ENCODE results near the gene TMEM86A.

Gene TMEM86A

DNA sequence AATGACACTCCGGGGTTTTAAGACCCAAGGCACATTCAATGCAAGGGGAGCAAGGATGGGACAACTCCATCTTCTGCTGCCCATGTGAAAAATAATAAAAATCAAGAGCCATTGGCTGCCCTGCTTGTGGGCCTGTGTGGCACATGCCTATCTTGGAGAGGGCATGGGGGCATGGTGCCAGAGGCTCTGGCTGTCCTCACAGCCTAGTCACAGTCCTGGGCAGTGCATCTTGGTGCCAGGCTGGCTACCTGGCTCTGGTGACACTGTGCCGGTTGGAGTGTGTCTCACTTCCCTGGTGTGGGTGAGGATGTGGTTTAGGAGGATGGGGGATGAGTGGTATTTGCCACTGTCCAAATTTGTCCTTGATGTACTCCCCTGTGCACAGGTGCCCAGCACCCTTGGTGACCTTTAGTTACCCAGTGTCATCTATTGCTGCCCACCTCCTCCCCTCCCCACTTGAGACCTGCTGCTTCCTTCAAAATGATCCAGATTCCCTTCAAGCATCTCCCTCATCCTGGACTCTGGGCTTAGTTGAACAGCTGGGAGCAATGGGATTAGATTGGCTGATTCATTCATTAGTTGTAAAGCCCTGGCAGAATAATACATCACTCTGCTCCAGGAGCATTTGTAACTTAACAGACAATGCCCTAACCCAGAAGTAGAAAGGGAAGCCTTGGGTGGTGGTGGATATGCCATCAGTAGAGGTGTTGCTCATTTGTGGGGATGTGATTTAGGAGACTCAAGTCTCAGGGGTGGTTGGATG lies 4.6 kb downstream of the TMEM86A start:
- H3K9ac ChIP-seq: no peak overlapping the region
- no peak overlapping the region for H2AFZ ChIP-seq (ENCODE audit: low read depth)
- no peaks in the 10 kb centered on the region for H3K27me3 ChIP-seq (ENCODE audit: insufficient read depth, low read depth)
- H3K4me3 ChIP-seq (IDR thresholded peaks at IDR 0.05; ENCODE audit: insufficient read depth, low read depth, low read length): no peak overlapping the region
- no peak overlapping the region for H3K27ac ChIP-seq
- H3K79me2 ChIP-seq (ENCODE audit: insufficient read depth, low read depth): no peaks in the 10 kb centered on the region
- no peak overlapping the region for H3K4me2 ChIP-seq
- H3K36me3 ChIP-seq (ENCODE audit: insufficient read depth): no peaks in the 10 kb centered on the region
- no peaks in the 10 kb centered on the region for H4K20me1 ChIP-seq (ENCODE audit: insufficient read depth)
- peaks cover 18% of the 10 kb centered on the region for H3K4me1 ChIP-seq (ENCODE audit: low read depth, poor library complexity, severe bottlenecking)
- TF ChIP-seq, protein P1, sequence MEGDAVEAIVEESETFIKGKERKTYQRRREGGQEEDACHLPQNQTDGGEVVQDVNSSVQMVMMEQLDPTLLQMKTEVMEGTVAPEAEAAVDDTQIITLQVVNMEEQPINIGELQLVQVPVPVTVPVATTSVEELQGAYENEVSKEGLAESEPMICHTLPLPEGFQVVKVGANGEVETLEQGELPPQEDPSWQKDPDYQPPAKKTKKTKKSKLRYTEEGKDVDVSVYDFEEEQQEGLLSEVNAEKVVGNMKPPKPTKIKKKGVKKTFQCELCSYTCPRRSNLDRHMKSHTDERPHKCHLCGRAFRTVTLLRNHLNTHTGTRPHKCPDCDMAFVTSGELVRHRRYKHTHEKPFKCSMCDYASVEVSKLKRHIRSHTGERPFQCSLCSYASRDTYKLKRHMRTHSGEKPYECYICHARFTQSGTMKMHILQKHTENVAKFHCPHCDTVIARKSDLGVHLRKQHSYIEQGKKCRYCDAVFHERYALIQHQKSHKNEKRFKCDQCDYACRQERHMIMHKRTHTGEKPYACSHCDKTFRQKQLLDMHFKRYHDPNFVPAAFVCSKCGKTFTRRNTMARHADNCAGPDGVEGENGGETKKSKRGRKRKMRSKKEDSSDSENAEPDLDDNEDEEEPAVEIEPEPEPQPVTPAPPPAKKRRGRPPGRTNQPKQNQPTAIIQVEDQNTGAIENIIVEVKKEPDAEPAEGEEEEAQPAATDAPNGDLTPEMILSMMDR (conservative IDR thresholded peaks at IDR 0.05; ENCODE audit: low read depth, low read length): no peak

DNA sequence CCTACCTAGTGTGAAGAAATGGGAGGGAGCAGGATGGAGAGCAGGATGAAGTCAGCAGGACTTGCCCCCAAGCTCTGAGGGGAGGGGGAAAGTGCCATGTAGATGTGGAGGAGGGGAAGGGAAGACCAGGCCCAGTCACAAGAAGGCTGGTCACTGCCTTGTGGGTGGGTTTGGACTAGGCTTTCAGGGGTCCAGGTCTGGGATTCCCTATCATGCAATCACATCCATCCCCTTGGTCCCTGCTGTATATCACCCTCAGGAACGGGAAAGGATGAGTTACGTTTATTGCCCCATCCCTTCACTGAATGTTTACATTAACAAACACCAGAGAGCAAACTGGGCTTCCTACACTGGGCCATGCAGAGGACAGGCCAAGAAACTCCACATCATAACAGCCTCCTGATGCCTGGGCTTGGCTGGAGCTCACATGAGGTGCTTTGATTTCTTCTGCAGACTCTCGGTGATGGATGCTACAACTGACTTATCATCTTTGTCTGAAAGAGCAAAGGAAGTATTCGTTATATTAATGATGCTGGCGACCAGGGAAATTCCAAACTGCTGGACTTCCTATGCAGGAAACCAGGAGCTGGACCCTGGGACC lies 5.6 kb downstream of the TMEM86A start:
- no peak overlapping the region for H3K4me3 ChIP-seq (IDR thresholded peaks at IDR 0.05; ENCODE audit: insufficient read depth, low read depth, low read length)
- H3K27me3 ChIP-seq (ENCODE audit: insufficient read depth, low read depth): no peaks in the 10 kb centered on the region
- no peaks in the 10 kb centered on the region for H4K20me1 ChIP-seq (ENCODE audit: insufficient read depth)
- TF ChIP-seq, protein P1 (conservative IDR thresholded peaks at IDR 0.05; ENCODE audit: low read depth, low read length): no peak
- H3K27ac ChIP-seq: no peak overlapping the region
- H2AFZ ChIP-seq (ENCODE audit: low read depth): no peak overlapping the region
- H3K36me3 ChIP-seq (ENCODE audit: insufficient read depth): no peaks in the 10 kb centered on the region
- H3K79me2 ChIP-seq (ENCODE audit: insufficient read depth, low read depth): no peaks in the 10 kb centered on the region
- no peak overlapping the region for H3K4me2 ChIP-seq
- peaks cover 17% of the 10 kb centered on the region for H3K4me1 ChIP-seq (ENCODE audit: low read depth, poor library complexity, severe bottlenecking)
- no peak overlapping the region for H3K9ac ChIP-seq

DNA sequence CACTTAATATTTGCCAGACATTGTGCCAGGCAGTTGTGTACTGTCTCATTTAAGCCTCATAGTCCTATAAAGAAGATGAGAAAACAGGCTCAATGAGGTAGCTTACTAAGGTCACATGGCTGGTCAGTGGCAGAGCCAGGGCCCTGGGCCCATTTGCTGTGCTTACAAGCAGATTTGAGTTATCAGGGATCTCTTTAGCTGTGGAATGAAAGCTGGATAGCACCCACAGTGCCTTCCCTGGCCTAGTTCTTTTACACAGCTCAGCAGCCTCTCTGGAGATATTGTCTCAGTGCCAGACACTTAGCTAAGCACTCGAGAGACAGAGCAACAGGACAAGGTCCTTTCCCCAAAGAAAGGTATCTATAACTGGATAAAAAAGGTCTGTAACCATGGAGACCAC lies 6.1 kb downstream of the TMEM86A start:
- H3K79me2 ChIP-seq (ENCODE audit: insufficient read depth, low read depth): no peaks in the 10 kb centered on the region
- no peak overlapping the region for H3K4me2 ChIP-seq
- TF ChIP-seq, protein P1 (conservative IDR thresholded peaks at IDR 0.05; ENCODE audit: low read depth, low read length): no peak
- H4K20me1 ChIP-seq (ENCODE audit: insufficient read depth): no peaks in the 10 kb centered on the region
- no peak overlapping the region for H3K9ac ChIP-seq
- no peaks in the 10 kb centered on the region for H3K27me3 ChIP-seq (ENCODE audit: insufficient read depth, low read depth)
- H2AFZ ChIP-seq (ENCODE audit: low read depth): no peak overlapping the region
- H3K27ac ChIP-seq: no peak overlapping the region
- peaks cover 11% of the 10 kb centered on the region for H3K4me1 ChIP-seq (ENCODE audit: low read depth, poor library complexity, severe bottlenecking)
- no peak overlapping the region for H3K4me3 ChIP-seq (IDR thresholded peaks at IDR 0.05; ENCODE audit: insufficient read depth, low read depth, low read length)
- no peaks in the 10 kb centered on the region for H3K36me3 ChIP-seq (ENCODE audit: insufficient read depth)

DNA sequence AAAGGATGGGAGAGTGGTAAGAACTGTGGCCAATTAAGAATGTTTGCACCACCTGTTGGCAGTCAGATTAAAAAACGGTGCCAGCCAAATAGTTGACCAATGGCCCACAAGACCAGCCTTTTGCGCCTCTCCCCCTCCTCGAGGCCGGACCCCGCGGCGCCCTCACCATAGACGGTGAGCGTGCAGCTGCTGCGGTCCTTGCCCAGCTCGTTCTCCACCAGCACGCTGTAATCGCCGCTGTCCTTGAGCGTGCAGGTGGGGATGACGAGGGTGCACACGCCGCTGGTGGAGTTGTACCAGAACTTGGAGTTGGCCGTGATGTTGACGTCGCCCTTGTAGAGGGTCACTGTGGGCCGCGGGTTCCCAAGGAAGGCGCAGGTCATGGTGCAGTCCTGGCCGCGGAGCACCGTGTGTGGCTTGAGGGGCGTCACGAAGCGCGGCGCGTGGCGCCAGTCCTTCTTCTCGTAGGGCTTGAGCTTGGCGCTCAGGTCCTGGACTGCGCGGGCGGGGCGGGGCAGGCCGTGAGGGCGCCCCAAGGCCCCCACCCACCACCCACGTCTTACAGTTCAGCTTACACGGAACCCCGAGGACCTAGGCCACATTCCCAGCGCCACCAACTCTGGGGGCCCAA lies 7.2 kb downstream of the TMEM86A start:
- no peak overlapping the region for H3K9ac ChIP-seq
- H4K20me1 ChIP-seq (ENCODE audit: insufficient read depth): no peaks in the 10 kb centered on the region
- H3K79me2 ChIP-seq (ENCODE audit: insufficient read depth, low read depth): no peaks in the 10 kb centered on the region
- TF ChIP-seq, protein P1 (conservative IDR thresholded peaks at IDR 0.05; ENCODE audit: low read depth, low read length): no peak
- no peak overlapping the region for H2AFZ ChIP-seq (ENCODE audit: low read depth)
- H3K4me2 ChIP-seq: no peak overlapping the region
- H3K4me1 ChIP-seq (ENCODE audit: low read depth, poor library complexity, severe bottlenecking): peaks cover under 1% of the 10 kb centered on the region
- H3K4me3 ChIP-seq (IDR thresholded peaks at IDR 0.05; ENCODE audit: insufficient read depth, low read depth, low read length): no peak overlapping the region
- H3K27me3 ChIP-seq (ENCODE audit: insufficient read depth, low read depth): no peaks in the 10 kb centered on the region; the same call in 1 of the 2 replicates
- no peaks in the 10 kb centered on the region for H3K36me3 ChIP-seq (ENCODE audit: insufficient read depth)
- H3K27ac ChIP-seq: no peak overlapping the region
